ENCODE measurements around the gene PTPN6.

PTPN6 gene

DNA sequence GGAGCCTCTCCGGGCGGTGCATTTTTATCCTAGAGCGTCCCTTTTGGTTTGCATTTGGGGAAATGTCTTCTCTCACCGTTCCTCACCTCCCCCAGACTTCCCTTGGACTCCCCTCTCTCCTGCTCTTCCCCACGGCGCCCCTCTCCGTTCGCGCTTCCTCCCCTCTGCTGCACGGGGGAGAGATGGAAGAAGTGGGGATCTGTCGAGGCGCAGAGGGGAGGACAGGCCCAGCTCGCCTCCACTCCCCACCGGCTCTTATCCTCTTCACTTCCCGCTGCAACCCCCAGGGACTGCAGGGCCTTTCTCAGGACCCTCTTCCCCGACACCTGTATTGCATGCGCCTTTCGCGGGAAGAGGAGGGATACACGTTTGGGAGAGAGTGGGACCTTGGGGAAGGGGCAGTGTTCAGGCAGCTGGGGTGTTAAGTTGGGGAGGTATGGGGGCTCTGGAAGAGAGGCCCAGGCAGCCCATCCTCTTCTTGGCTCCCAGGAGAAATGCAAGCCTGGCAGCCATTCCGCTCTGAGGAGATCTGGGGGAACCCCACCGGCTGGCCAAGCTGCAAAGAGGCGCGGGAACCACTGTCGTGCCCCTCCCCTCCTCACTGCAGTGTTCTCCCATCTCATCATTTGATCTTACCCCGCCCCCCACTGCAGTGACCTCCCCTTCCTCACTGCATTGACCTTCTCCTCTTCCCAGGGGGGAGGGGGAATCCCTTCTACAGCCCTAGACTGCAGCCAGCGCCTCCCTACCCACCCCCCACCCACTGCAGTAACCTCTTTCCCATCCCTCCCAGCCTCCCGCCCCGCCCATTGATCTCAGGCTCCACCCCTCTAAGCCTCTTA, 36.0 kb upstream of the PTPN6 start:
- Histone ChIP-seq H3K27me3 (ENCODE audit: control insufficient read depth in 1 of 2, insufficient read depth in 1 of 2, low read length in 2 of 2) (peaks cover 0 to 19% of the 10 kb centered on the region in 2 experiments), H3K4me1 (ENCODE audit: control insufficient read depth, insufficient read depth, low read depth, low read length) (peaks cover 23% of the 10 kb centered on the region), H3K27ac (ENCODE audit: low read length, poor library complexity, severe bottlenecking) (no peak overlapping the region), H4K91ac (ENCODE audit: low read length) (no peak overlapping the region), H2BK120ac (ENCODE audit: low read depth, low read length) (no peak overlapping the region), H3K9me3 (ENCODE audit: control insufficient read depth, low read length) (no peaks in the 10 kb centered on the region), H4K8ac (ENCODE audit: low read length) (no peak overlapping the region), H2AK5ac (ENCODE audit: low read length, severe bottlenecking) (no peak overlapping the region), H3K4ac (ENCODE audit: low read depth in 1 of 2, low read length in 2 of 2) (peak overlapping the region in 1 of 2 experiments; percentile 6), H3K14ac (ENCODE audit: low read length in 2 of 2) (peak overlapping the region in 1 of 2 experiments; percentile 53), H3K18ac (ENCODE audit: low read depth in 1 of 2, low read length in 2 of 2) (peak overlapping the region; percentile 0 to 13), H3K9ac (ENCODE audit: low read length) (peak overlapping the region; percentile 85), H3K4me3 (ENCODE audit: insufficient read depth in 1 of 2, low read depth in 1 of 2, low read length in 2 of 2) (peak overlapping the region; percentile 64 to 92), H3K79me1 (replicated peaks; ENCODE audit: low read length, poor library complexity, severe bottlenecking) (no peaks in the 10 kb centered on the region), H2BK12ac (ENCODE audit: low read length in 2 of 2) (peak overlapping the region in 1 of 2 experiments; percentile 73), H3K36me3 (ENCODE audit: control insufficient read depth in 1 of 2, insufficient read depth in 2 of 2, low read depth in 1 of 2, low read length in 2 of 2) (peaks cover 4 to 31% of the 10 kb centered on the region in 2 experiments), H3K23ac (ENCODE audit: low read length in 2 of 2) (peak overlapping the region in 1 of 2 experiments; percentile 86), H2AFZ (ENCODE audit: low read depth, low read length) (peak overlapping the region; percentile 36), H2BK5ac (ENCODE audit: low read depth, low read length, poor library complexity, severe bottlenecking) (no peak overlapping the region), H3K4me2 (ENCODE audit: low read length, poor library complexity, severe bottlenecking) (peak overlapping the region; percentile 74), H2BK15ac (ENCODE audit: low read depth, poor library complexity, severe bottlenecking) (no peak overlapping the region)
- DNase-seq = peak; percentile 52
- whole genome bisulfite sequencing = 6% methylated on average over 14 of the region's 29 CpGs

DNA sequence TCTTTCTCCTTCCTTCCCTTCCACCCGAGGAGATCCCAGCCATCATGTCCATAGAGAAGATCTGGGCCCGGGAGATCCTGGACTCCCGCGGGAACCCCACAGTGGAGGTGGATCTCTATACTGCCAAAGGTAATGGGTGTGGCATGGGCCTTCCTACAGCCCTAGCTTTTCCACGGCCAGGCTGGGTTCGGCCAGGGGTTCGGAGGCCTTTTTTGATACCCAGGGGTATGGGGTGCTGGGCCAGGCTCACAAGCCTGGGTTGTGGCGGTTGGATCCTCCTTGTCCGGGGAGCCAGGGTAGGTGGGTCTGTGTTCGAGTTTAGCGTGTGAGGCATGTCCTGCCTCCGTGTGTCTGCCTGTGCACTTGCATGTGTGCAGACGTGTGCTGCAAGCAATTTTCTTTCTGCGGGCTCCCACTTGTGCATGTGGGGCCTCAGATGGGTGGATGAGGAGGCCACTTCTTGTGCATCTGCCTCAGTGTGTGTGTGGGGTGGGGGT, 35.3 kb upstream of the PTPN6 start:
- Histone ChIP-seq H3K4ac (ENCODE audit: low read depth in 1 of 2, low read length in 2 of 2) (peak overlapping the region in 1 of 2 experiments; percentile 29), H3K79me1 (replicated peaks; ENCODE audit: low read length, poor library complexity, severe bottlenecking) (no peaks in the 10 kb centered on the region), H2BK5ac (ENCODE audit: low read depth, low read length, poor library complexity, severe bottlenecking) (no peak overlapping the region), H3K4me2 (ENCODE audit: low read length, poor library complexity, severe bottlenecking) (no peak overlapping the region), H3K27me3 (ENCODE audit: control insufficient read depth in 1 of 2, insufficient read depth in 1 of 2, low read length in 2 of 2) (peaks cover 0 to 19% of the 10 kb centered on the region in 2 experiments), H4K91ac (ENCODE audit: low read length) (no peak overlapping the region), H3K27ac (ENCODE audit: low read length, poor library complexity, severe bottlenecking) (no peak overlapping the region), H3K9ac (ENCODE audit: low read length) (no peak overlapping the region), H2AFZ (ENCODE audit: low read depth, low read length) (no peak overlapping the region), H2AK5ac (ENCODE audit: low read length, severe bottlenecking) (no peak overlapping the region), H3K4me1 (ENCODE audit: control insufficient read depth, insufficient read depth, low read depth, low read length) (peaks cover 23% of the 10 kb centered on the region), H2BK120ac (ENCODE audit: low read depth, low read length) (no peak overlapping the region), H2BK12ac (ENCODE audit: low read length in 2 of 2) (no peak overlapping the region), H4K8ac (ENCODE audit: low read length) (no peak overlapping the region), H3K14ac (ENCODE audit: low read length in 2 of 2) (no peak overlapping the region), H2BK15ac (ENCODE audit: low read depth, poor library complexity, severe bottlenecking) (no peak overlapping the region), H3K4me3 (ENCODE audit: insufficient read depth in 1 of 2, low read depth in 1 of 2, low read length in 2 of 2) (peak overlapping the region in 1 of 2 experiments; percentile 92), H3K9me3 (ENCODE audit: control insufficient read depth, low read length) (no peaks in the 10 kb centered on the region), H3K23ac (ENCODE audit: low read length in 2 of 2) (no peak overlapping the region), H3K36me3 (ENCODE audit: control insufficient read depth in 1 of 2, insufficient read depth in 2 of 2, low read depth in 1 of 2, low read length in 2 of 2) (peaks cover 4 to 31% of the 10 kb centered on the region in 2 experiments), H3K18ac (ENCODE audit: low read depth in 1 of 2, low read length in 2 of 2) (no peak overlapping the region)
- WGBS = 81% methylated on average over 14 of the region's 14 CpGs
- DNase-seq = no peak

DNA sequence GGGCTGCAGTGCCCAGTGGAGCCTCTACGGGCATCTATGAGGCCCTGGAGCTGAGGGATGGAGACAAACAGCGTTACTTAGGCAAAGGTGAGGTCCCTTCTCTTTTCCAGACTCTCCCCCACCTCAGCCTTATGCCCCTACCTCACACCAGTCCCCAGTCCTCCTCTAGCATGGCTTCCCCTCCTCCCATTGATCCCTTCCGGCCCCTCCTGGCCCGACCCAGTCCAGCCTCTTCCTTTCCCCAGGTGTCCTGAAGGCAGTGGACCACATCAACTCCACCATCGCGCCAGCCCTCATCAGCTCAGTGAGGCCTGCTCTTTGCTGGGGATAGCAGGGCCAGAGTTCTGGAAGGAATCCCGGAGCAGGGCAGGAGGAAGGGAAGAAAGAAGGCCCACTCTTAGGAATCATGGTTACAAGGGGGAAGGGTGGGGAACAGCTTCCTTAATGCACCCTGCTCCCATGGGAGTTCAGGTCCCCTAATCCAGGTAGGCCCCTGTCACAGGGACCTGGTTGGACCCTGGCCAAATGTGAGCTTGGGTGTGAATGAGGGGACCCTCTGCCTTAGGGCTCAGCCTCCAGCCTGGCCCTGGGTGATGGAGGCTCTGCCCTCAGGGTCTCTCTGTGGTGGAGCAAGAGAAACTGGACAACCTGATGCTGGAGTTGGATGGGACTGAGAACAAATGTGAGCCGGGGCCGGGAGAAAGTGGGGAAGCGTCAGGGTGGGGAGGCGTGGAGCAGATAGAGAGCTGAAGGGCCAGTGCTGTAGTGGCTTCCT, 34.5 kb upstream of the PTPN6 start:
- Histone ChIP-seq H3K9ac (ENCODE audit: low read length) (peak overlapping the region; percentile 15), H4K8ac (ENCODE audit: low read length) (no peak overlapping the region), H3K79me1 (replicated peaks; ENCODE audit: low read length, poor library complexity, severe bottlenecking) (no peaks in the 10 kb centered on the region), H3K9me3 (ENCODE audit: control insufficient read depth, low read length) (no peaks in the 10 kb centered on the region), H3K27ac (ENCODE audit: low read length, poor library complexity, severe bottlenecking) (no peak overlapping the region), H3K27me3 (ENCODE audit: control insufficient read depth in 1 of 2, insufficient read depth in 1 of 2, low read length in 2 of 2) (peaks cover 0 to 13% of the 10 kb centered on the region in 2 experiments), H3K4me3 (ENCODE audit: insufficient read depth in 1 of 2, low read depth in 1 of 2, low read length in 2 of 2) (no peak overlapping the region), H2AK5ac (ENCODE audit: low read length, severe bottlenecking) (no peak overlapping the region), H3K14ac (ENCODE audit: low read length in 2 of 2) (no peak overlapping the region), H3K4me2 (ENCODE audit: low read length, poor library complexity, severe bottlenecking) (no peak overlapping the region), H2AFZ (ENCODE audit: low read depth, low read length) (no peak overlapping the region), H2BK12ac (ENCODE audit: low read length in 2 of 2) (no peak overlapping the region), H3K23ac (ENCODE audit: low read length in 2 of 2) (no peak overlapping the region), H4K91ac (ENCODE audit: low read length) (no peak overlapping the region), H2BK120ac (ENCODE audit: low read depth, low read length) (no peak overlapping the region), H2BK15ac (ENCODE audit: low read depth, poor library complexity, severe bottlenecking) (no peak overlapping the region), H3K4ac (ENCODE audit: low read depth in 1 of 2, low read length in 2 of 2) (peak overlapping the region in 1 of 2 experiments; percentile 28), H3K18ac (ENCODE audit: low read depth in 1 of 2, low read length in 2 of 2) (no peak overlapping the region), H3K4me1 (ENCODE audit: control insufficient read depth, insufficient read depth, low read depth, low read length) (peaks cover 26% of the 10 kb centered on the region), H3K36me3 (ENCODE audit: control insufficient read depth in 1 of 2, insufficient read depth in 2 of 2, low read depth in 1 of 2, low read length in 2 of 2) (peaks cover 4 to 36% of the 10 kb centered on the region in 2 experiments), H2BK5ac (ENCODE audit: low read depth, low read length, poor library complexity, severe bottlenecking) (no peak overlapping the region)
- DNase-seq = no peak
- WGBS = 93% methylated on average over 11 of the region's 11 CpGs
